GM08714 (cell line): ENCODE results near the gene SPAG6.
A peak's percentile ranks its signal among the peaks of the same experiment; 100 is the strongest.

Experiments used
- H3K4me3 ChIP-seq: fragments of 200-500 bp; sonication (Bioruptor generic); 2 replicates; pipeline ENCODE4 v1.5.1; 2014; ENCODE audit warnings: mild to moderate bottlenecking, low read length, inconsistent platforms
- ZNF274 ChIP-seq: IDR thresholded peaks from 2 replicates; pipeline ENCODE4 v1.6.1; 2012; ENCODE audit warnings: mild to moderate bottlenecking, low read depth, low read length

Gene SPAG6

GRCh38 chr10:22333167-22333974, 11.9 kb upstream of the SPAG6 start:
- TF ChIP-seq ZNF274: no peak
- H3K4me3 ChIP-seq: peak overlapping the region; percentile 54; the same call in 1 of the 2 replicates

GRCh38 chr10:22333975-22334282, 11.4 kb upstream of the SPAG6 start:
- TF ChIP-seq ZNF274: no peak
- no peak overlapping the region; the same call in 1 of the 2 replicates for H3K4me3 ChIP-seq

- H3K4me3 ChIP-seq: peak overlapping the region; percentile 23; the same call in 1 of the 2 replicates
Measured at GRCh38 chr10:22334414-22335172, 10.7 kb upstream of the SPAG6 start.

GRCh38 chr10:22335173-22335933, 9.9 kb upstream of the SPAG6 start:
- H3K4me3 ChIP-seq: peak overlapping the region; percentile 23; the same call in 1 of the 2 replicates
- TF ChIP-seq ZNF274: no peak

More at GRCh38 chr10:22334414-22335172, 10.7 kb upstream of the SPAG6 start:
- no peak for TF ChIP-seq ZNF274

GRCh38 chr10:22338185-22338900, 7.0 kb upstream of the SPAG6 start:
- no peak for TF ChIP-seq ZNF274
- H3K4me3 ChIP-seq: no peak overlapping the region

- H3K4me3 ChIP-seq: no peak overlapping the region
- TF ChIP-seq ZNF274: no peak
Measured at GRCh38 chr10:22338931-22339330, 6.4 kb upstream of the SPAG6 start.

- no peak for TF ChIP-seq ZNF274
- peak overlapping the region; percentile 64 for H3K4me3 ChIP-seq
Measured at GRCh38 chr10:22339761-22340328, 5.5 kb upstream of the SPAG6 start.

- no peak for TF ChIP-seq ZNF274
- H3K4me3 ChIP-seq: peak overlapping the region; percentile 64
Measured at GRCh38 chr10:22340329-22341189, 4.7 kb upstream of the SPAG6 start.

- no peak for TF ChIP-seq ZNF274
- peak overlapping the region; percentile 64 for H3K4me3 ChIP-seq
Measured at GRCh38 chr10:22341190-22341925, 3.9 kb upstream of the SPAG6 start.

- TF ChIP-seq ZNF274: no peak
Measured at GRCh38 chr10:22341926-22342196, 3.4 kb upstream of the SPAG6 start.

GRCh38 chr10:22342421-22342820, 2.9 kb upstream of the SPAG6 start:
- TF ChIP-seq ZNF274: no peak
- no peak overlapping the region for H3K4me3 ChIP-seq

More at GRCh38 chr10:22341926-22342196, 3.4 kb upstream of the SPAG6 start:
- H3K4me3 ChIP-seq: peak overlapping the region; percentile 64; the same call in 1 of the 2 replicates

- no peak overlapping the region for H3K4me3 ChIP-seq
- no peak for TF ChIP-seq ZNF274
Measured at GRCh38 chr10:22343731-22344130, 1.6 kb upstream of the SPAG6 start.
